Esophagus squamous epithelium (tissue), 5 donors: ENCODE measurements around the gene LRFN3. TPM values are rescaled to one million over a fixed set of nuclear protein-coding genes. Genes with fewer than 3 reads are reported as not detected.

Experiments
- DNase-seq: peaks from one replicate; lab custom pipeline; 2025; lab: John Stamatoyannopoulos, UW
- H3K27ac ChIP-seq, 4 donors: fragments of 200-600 bp; sonication (generic); one replicate each; pipeline ENCODE4 v1.5.1; 2016 to 2019; ENCODE audit warnings: mild to moderate bottlenecking in 1 of 4
- H3K27me3 ChIP-seq, 4 donors: fragments of 200-600 bp; sonication (generic); 1 replicate in 3 of 4; 2 replicates in 1 of 4; pipeline versions ENCODE4 v1.5.1 to v1.6.0; 2017 to 2021; ENCODE audit warnings: antibody characterized with exemption in 1 of 4
- H3K36me3 ChIP-seq, 3 donors: fragments of 200-600 bp; sonication (generic); one replicate each; pipeline ENCODE4 v1.5.1; 2016 to 2019
- H3K4me1 ChIP-seq, 3 donors: fragments of 200-600 bp; sonication (generic); one replicate each; pipeline ENCODE4 v1.5.1; 2017 to 2019
- H3K4me3 ChIP-seq, 4 donors: fragments of 200-600 bp; sonication (generic); 1 replicate in 3 of 4; 2 replicates in 1 of 4; pipeline ENCODE4 v1.5.1; 2016 to 2019; ENCODE audit warnings: mild to moderate bottlenecking in 2 of 4, moderate library complexity in 1 of 4
- H3K9me3 ChIP-seq, 3 donors: fragments of 200-600 bp; sonication (generic); one replicate each; pipeline ENCODE4 v1.5.1; 2016 to 2019
- CTCF ChIP-seq, 6 experiments: fragments of 450-650 bp in 4 of 6; fragments of 200-600 bp in 2 of 6; sonication (generic) in 2 of 6; IDR thresholded peaks; one replicate each; pipeline ENCODE4 v1.5.1; 2016 to 2019; ENCODE audit warnings: antibody characterized with exemption in 6 of 6, mild to moderate bottlenecking in 4 of 6, moderate library complexity in 4 of 6
- POLR2A ChIP-seq, 4 donors: fragments of 450-650 bp; IDR thresholded peaks; one replicate each; pipeline ENCODE4 v1.6.1; 2017; ENCODE audit warnings: antibody characterized with exemption in 4 of 4, mild to moderate bottlenecking in 4 of 4, moderate library complexity in 3 of 4
- WGBS, 2 donors: methylation state at CpG; one replicate each; pipeline ENCODE4 v1.1.5; 2018; 5-methylcytosine and 5-hydroxymethylcytosine counted together
- intact Hi-C: fragments of 100-400 bp; cut with DNase I; formaldehyde crosslinking; loops from one replicate; pipeline ENCODE4 v1.15.0; 2022
- total RNA-seq, 4 donors: library from RNA; depleted of rRNA; stranded (reverse); fragments of >200 nt; gene quantifications; one replicate each; pipeline ENCODE4 v1.1.0, GENCODE V29; 2016
- donor health status: DM: yes; HTN: yes; CAD: no.

LRFN3 gene
- total RNA-seq, 4 donors from 2014 or later, result 5.6 to 12.4 (median 7.5) TPM

- no peak for DNase-seq
- Histone ChIP-seq H3K4me3 (no peak overlapping the region), H3K27me3 (peaks cover 0 to 92% (median 4%) of the 10 kb centered on the region in 4 donors), H3K36me3 (no peaks in the 10 kb centered on the region), H3K9me3 (no peaks in the 10 kb centered on the region), H3K4me1 (peaks cover 10 to 13% (median 10%) of the 10 kb centered on the region in 3 donors), H3K27ac (no peak overlapping the region)
- TF ChIP-seq CTCF (IDR thresholded peaks at IDR 0.05) (no peak), POLR2A (IDR thresholded peaks at IDR 0.05) (no peak)
- intact Hi-C loops, result no loop called here
- WGBS, 2 donors, result 78% methylated on average over 4 to 5 of the region's 8 CpGs
These were observed 47.0 kb downstream of the LRFN3 start for GRCh38 chr19:35983177-35983576.

GRCh38 chr19:35986111-35986510 lies 49.9 kb downstream of the LRFN3 start:
- Histone ChIP-seq H3K36me3 (no peaks in the 10 kb centered on the region), H3K4me3 (no peak overlapping the region), H3K9me3 (no peaks in the 10 kb centered on the region), H3K27ac (no peak overlapping the region), H3K4me1 (peaks cover 10 to 13% (median 10%) of the 10 kb centered on the region in 3 donors), H3K27me3 (peaks cover 0 to 72% (median 4%) of the 10 kb centered on the region in 4 donors)
- 100% methylated on average over 1 of the region's 5 CpGs; no CpG with 5 or more reads in 1 of the 2 donors for WGBS, 2 donors
- DNase-seq, result no peak
- intact Hi-C loops, result no loop called here
- no peak for TF ChIP-seq CTCF (IDR thresholded peaks at IDR 0.05)
- TF ChIP-seq POLR2A (IDR thresholded peaks at IDR 0.05), result no peak

GRCh38 chr19:35986664-35987570 lies 50.7 kb downstream of the LRFN3 start:
- intact Hi-C loops, result no loop called here
- DNase-seq, result no peak
- no peaks in the 10 kb centered on the region for H3K9me3 ChIP-seq
- no peaks in the 10 kb centered on the region for H3K36me3 ChIP-seq
- WGBS, 2 donors, result 16 to 17% methylated on average over 23 to 32 of the region's 54 CpGs
- peaks cover 0 to 68% (median 4%) of the 10 kb centered on the region in 4 donors for H3K27me3 ChIP-seq
- TF ChIP-seq CTCF (IDR thresholded peaks at IDR 0.05), result no peak
- no peak for TF ChIP-seq POLR2A (IDR thresholded peaks at IDR 0.05)
- peaks cover 10 to 13% (median 10%) of the 10 kb centered on the region in 3 donors for H3K4me1 ChIP-seq
- peak overlapping the region in 3 of 4 donors; percentile 37 to 64 (median 41) for H3K4me3 ChIP-seq
- no peak overlapping the region for H3K27ac ChIP-seq

GRCh38 chr19:35987571-35987896 lies 51.4 kb downstream of the LRFN3 start:
- Histone ChIP-seq H3K27ac (no peak overlapping the region), H3K4me3 (peak overlapping the region in 3 of 4 donors; percentile 37 to 64 (median 41)), H3K36me3 (no peaks in the 10 kb centered on the region), H3K4me1 (peaks cover 10 to 13% (median 10%) of the 10 kb centered on the region in 3 donors), H3K27me3 (peaks cover 0 to 62% (median 4%) of the 10 kb centered on the region in 4 donors), H3K9me3 (no peaks in the 10 kb centered on the region)
- intact Hi-C loops, result no loop called here
- WGBS, 2 donors, result 27 to 28% methylated on average over 8 of the region's 8 CpGs
- no peak for TF ChIP-seq CTCF (IDR thresholded peaks at IDR 0.05)
- TF ChIP-seq POLR2A (IDR thresholded peaks at IDR 0.05), result no peak
- no peak for DNase-seq

- no peaks in the 10 kb centered on the region for H3K36me3 ChIP-seq
- 67 to 100% methylated on average over 1 to 2 of the region's 3 CpGs for WGBS, 2 donors
- intact Hi-C loops, result no loop called here
- no peak for TF ChIP-seq CTCF (IDR thresholded peaks at IDR 0.05)
- TF ChIP-seq POLR2A (IDR thresholded peaks at IDR 0.05), result no peak
- no peaks in the 10 kb centered on the region for H3K9me3 ChIP-seq
- H3K27ac ChIP-seq, result no peak overlapping the region
- H3K4me1 ChIP-seq, result peaks cover 10 to 19% (median 12%) of the 10 kb centered on the region in 3 donors
- H3K4me3 ChIP-seq, result no peak overlapping the region
- no peak for DNase-seq
- H3K27me3 ChIP-seq, result peaks cover 0 to 51% (median 4%) of the 10 kb centered on the region in 4 donors
These were observed 52.6 kb downstream of the LRFN3 start for GRCh38 chr19:35988824-35989223.
